ENCODE data around the gene BIRC2.

Gene BIRC2

DNA sequence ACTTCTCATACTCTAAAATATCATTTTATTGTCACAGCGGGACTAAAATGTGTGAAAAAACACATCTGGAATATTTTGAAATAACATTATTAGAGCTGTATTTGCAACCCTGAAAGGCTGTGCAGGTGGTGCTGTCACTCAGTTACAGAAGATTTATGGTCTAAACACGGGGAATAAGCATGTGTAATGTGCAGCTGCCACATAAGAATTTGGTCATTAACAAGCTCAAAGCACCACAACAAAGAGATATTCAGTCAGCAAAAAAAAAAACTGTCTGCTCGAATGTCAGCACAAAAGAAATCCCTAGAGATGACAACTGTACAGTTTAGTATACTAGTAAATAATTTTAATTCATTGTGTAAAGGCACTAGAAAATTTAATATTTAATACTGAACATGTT, 74.2 kb downstream of the BIRC2 start:
- H3K4me2 ChIP-seq (ENCODE audit: low read depth, low read length) = no peak overlapping the region
- H3K9me2 ChIP-seq (replicated peaks; ENCODE audit: insufficient read depth, low read length) = no peaks in the 10 kb centered on the region
- 0 out of 2 replicates have a peak, but pooled peaks cover 9% of the 10 kb centered on the region for H4K20me1 ChIP-seq (ENCODE audit: insufficient read depth, low read length)
- no peak overlapping the region for H3K4me3 ChIP-seq (ENCODE audit: low read length)
- TF ChIP-seq EZH2phosphoT487 (IDR thresholded peaks at IDR 0.05; ENCODE audit: low read length) (no peak), EZH2 (optimal IDR thresholded peaks at IDR 0.05; ENCODE audit: low read depth, low read length) (no peak)
- H3K27ac ChIP-seq (ENCODE audit: low read length) = no peak overlapping the region
- H3K4me1 ChIP-seq (ENCODE audit: low read length) = no peaks in the 10 kb centered on the region
- no peaks in the 10 kb centered on the region for H3K27me3 ChIP-seq (replicated peaks; ENCODE audit: insufficient read depth, low read length)
- H3K9me3 ChIP-seq (replicated peaks; ENCODE audit: insufficient read depth, low read length) = no peaks in the 10 kb centered on the region
- no peak overlapping the region for H2AFZ ChIP-seq (ENCODE audit: low read length)
- no peaks in the 10 kb centered on the region for H3F3A ChIP-seq (ENCODE audit: insufficient read depth, low read length)
- no peak for DNase-seq
- H3K36me3 ChIP-seq (replicated peaks; ENCODE audit: insufficient read depth, low read length) = no peaks in the 10 kb centered on the region
- no peak overlapping the region for H3K9ac ChIP-seq (ENCODE audit: low read length)
- peaks cover 98% of the 10 kb centered on the region for H3K79me2 ChIP-seq (ENCODE audit: low read length)

DNA sequence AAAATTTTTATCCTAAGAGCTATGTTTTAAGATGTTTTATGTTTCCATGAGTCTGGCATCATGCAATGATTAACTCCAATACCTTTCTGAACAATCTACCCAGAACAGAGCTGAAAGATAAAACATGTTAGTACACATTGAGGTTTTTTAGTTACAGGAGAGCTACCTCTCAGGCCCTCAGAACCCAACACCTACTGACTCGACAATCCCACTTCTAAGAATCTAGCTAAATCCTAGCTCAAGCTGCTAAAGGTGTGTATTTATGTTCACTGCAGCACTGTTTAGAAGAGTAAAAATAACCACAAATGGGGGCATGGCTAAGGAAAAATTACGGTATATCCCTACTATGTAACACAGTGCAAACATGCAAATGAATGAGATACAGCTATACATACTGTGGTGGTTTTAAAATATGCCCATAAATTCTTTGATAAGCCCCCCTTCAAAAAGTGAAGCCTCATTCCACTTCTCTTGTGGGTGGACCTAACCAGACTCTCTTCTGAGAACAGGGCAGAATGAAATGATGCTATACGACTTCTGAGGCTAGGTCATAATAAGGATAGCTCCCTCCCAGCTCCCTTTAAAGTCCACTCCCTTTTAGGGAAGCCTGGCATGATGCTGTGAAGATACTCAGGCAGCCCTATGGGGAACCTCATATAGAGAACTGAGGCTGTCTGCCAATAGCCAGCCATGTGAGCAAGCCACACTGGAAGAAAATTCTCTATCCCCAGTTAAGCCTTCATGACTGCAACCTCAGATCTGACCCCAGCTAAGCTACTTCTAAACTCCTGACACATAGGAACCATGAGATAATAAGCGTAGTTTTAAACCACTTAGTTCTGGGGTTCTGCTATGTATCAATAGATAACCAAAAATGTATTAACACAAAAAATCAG, 76.1 kb downstream of the BIRC2 start:
- no peaks in the 10 kb centered on the region for H3K36me3 ChIP-seq (replicated peaks; ENCODE audit: insufficient read depth, low read length)
- no peaks in the 10 kb centered on the region for H3K4me1 ChIP-seq (ENCODE audit: low read length)
- no peak overlapping the region for H3K9ac ChIP-seq (ENCODE audit: low read length)
- no peak for TF ChIP-seq EZH2 (optimal IDR thresholded peaks at IDR 0.05; ENCODE audit: low read depth, low read length)
- TF ChIP-seq, protein P1, sequence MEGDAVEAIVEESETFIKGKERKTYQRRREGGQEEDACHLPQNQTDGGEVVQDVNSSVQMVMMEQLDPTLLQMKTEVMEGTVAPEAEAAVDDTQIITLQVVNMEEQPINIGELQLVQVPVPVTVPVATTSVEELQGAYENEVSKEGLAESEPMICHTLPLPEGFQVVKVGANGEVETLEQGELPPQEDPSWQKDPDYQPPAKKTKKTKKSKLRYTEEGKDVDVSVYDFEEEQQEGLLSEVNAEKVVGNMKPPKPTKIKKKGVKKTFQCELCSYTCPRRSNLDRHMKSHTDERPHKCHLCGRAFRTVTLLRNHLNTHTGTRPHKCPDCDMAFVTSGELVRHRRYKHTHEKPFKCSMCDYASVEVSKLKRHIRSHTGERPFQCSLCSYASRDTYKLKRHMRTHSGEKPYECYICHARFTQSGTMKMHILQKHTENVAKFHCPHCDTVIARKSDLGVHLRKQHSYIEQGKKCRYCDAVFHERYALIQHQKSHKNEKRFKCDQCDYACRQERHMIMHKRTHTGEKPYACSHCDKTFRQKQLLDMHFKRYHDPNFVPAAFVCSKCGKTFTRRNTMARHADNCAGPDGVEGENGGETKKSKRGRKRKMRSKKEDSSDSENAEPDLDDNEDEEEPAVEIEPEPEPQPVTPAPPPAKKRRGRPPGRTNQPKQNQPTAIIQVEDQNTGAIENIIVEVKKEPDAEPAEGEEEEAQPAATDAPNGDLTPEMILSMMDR (IDR thresholded peaks at IDR 0.05; ENCODE audit: low read length) = no peak
- TF ChIP-seq EZH2phosphoT487 (IDR thresholded peaks at IDR 0.05; ENCODE audit: low read length) = no peak
- H3K27ac ChIP-seq (ENCODE audit: low read length) = no peak overlapping the region
- DNase-seq = no peak
- no peaks in the 10 kb centered on the region for H3K9me2 ChIP-seq (replicated peaks; ENCODE audit: insufficient read depth, low read length)
- no peaks in the 10 kb centered on the region for H3K9me3 ChIP-seq (replicated peaks; ENCODE audit: insufficient read depth, low read length)
- H3K4me3 ChIP-seq (ENCODE audit: low read length) = no peak overlapping the region
- peaks cover 90% of the 10 kb centered on the region for H3K79me2 ChIP-seq (ENCODE audit: low read length)
- H4K20me1 ChIP-seq (ENCODE audit: insufficient read depth, low read length) = no peaks in the 10 kb centered on the region
- H2AFZ ChIP-seq (ENCODE audit: low read length) = no peak overlapping the region
- H3K27me3 ChIP-seq (replicated peaks; ENCODE audit: insufficient read depth, low read length) = no peaks in the 10 kb centered on the region
- no peak overlapping the region for H3K4me2 ChIP-seq (ENCODE audit: low read depth, low read length)
- H3F3A ChIP-seq (ENCODE audit: insufficient read depth, low read length) = no peaks in the 10 kb centered on the region

DNA sequence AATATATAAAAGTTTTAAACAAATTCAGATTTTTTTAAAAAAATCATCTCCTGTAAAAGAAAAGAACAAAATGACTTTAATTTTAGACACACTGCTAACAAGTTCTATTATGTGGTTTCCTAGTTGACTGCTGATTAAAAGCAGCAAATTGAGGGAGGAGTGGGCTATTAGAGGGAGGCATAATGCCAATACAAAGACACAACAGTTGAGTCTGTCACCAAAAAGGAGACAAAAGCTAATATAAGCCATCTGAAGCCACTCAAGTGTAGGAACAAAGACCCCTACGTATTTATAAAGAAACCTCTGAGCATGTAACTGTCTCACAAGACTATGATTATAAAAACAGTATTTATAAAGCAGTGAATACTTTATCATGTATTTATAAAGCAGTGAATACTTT, 76.9 kb downstream of the BIRC2 start:
- no peak for TF ChIP-seq EZH2 (optimal IDR thresholded peaks at IDR 0.05; ENCODE audit: low read depth, low read length)
- TF ChIP-seq EZH2phosphoT487 (IDR thresholded peaks at IDR 0.05; ENCODE audit: low read length) = no peak
- TF ChIP-seq, protein P1 (IDR thresholded peaks at IDR 0.05; ENCODE audit: low read length) = no peak
- no peaks in the 10 kb centered on the region for H3F3A ChIP-seq (ENCODE audit: insufficient read depth, low read length)
- H3K27me3 ChIP-seq (replicated peaks; ENCODE audit: insufficient read depth, low read length) = no peaks in the 10 kb centered on the region
- H3K9me3 ChIP-seq (replicated peaks; ENCODE audit: insufficient read depth, low read length) = no peaks in the 10 kb centered on the region
- H4K20me1 ChIP-seq (ENCODE audit: insufficient read depth, low read length) = no peaks in the 10 kb centered on the region
- no peak overlapping the region for H3K27ac ChIP-seq (ENCODE audit: low read length)
- no peak overlapping the region for H3K4me2 ChIP-seq (ENCODE audit: low read depth, low read length)
- H3K4me1 ChIP-seq (ENCODE audit: low read length) = no peaks in the 10 kb centered on the region
- H3K79me2 ChIP-seq (ENCODE audit: low read length) = peaks cover 87% of the 10 kb centered on the region
- no peak overlapping the region for H3K4me3 ChIP-seq (ENCODE audit: low read length)
- H3K36me3 ChIP-seq (replicated peaks; ENCODE audit: insufficient read depth, low read length) = no peaks in the 10 kb centered on the region
- H3K9me2 ChIP-seq (replicated peaks; ENCODE audit: insufficient read depth, low read length) = no peaks in the 10 kb centered on the region
- no peak overlapping the region for H2AFZ ChIP-seq (ENCODE audit: low read length)
- H3K9ac ChIP-seq (ENCODE audit: low read length) = no peak overlapping the region
- no peak for DNase-seq

DNA sequence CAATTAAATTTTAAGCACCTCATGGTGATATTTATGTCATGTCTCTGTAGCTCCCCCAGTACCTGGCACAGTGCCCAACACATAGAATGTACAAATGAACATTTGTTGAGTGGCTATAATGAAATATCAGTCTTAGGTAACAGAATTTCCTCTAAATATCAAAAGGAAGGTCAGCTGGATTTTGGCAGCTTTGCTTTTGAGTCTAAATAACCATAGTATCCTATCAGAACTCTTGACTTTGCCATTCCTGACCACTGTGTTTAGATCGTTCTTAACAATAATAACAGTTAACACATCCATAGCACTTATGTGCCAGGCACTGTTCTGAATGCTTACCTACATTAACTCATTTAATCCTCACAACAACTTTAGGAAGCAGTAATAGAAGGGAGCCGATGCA, 79.0 kb downstream of the BIRC2 start:
- Histone ChIP-seq H3K9me2 (replicated peaks; ENCODE audit: insufficient read depth, low read length) (no peaks in the 10 kb centered on the region), H2AFZ (ENCODE audit: low read length) (no peak overlapping the region), H4K20me1 (ENCODE audit: insufficient read depth, low read length) (no peaks in the 10 kb centered on the region), H3K27me3 (replicated peaks; ENCODE audit: insufficient read depth, low read length) (no peaks in the 10 kb centered on the region), H3K79me2 (ENCODE audit: low read length) (peaks cover 85% of the 10 kb centered on the region), H3K4me1 (ENCODE audit: low read length) (peaks cover 12% of the 10 kb centered on the region; the same call in 1 of the 2 replicates), H3F3A (ENCODE audit: insufficient read depth, low read length) (peaks cover 4% of the 10 kb centered on the region; the same call in 1 of the 2 replicates), H3K9ac (ENCODE audit: low read length) (no peak overlapping the region), H3K9me3 (replicated peaks; ENCODE audit: insufficient read depth, low read length) (no peaks in the 10 kb centered on the region), H3K4me2 (ENCODE audit: low read depth, low read length) (no peak overlapping the region), H3K4me3 (ENCODE audit: low read length) (no peak overlapping the region), H3K36me3 (replicated peaks; ENCODE audit: insufficient read depth, low read length) (no peaks in the 10 kb centered on the region), H3K27ac (ENCODE audit: low read length) (no peak overlapping the region)
- no peak for DNase-seq
- TF ChIP-seq EZH2 (optimal IDR thresholded peaks at IDR 0.05; ENCODE audit: low read depth, low read length) = no peak
- TF ChIP-seq EZH2phosphoT487 (IDR thresholded peaks at IDR 0.05; ENCODE audit: low read length) = no peak
- TF ChIP-seq, protein P1 (IDR thresholded peaks at IDR 0.05; ENCODE audit: low read length) = no peak
